Upper lobe of left lung (tissue), 4 donors: ENCODE results near the gene SORCS3.

Experiments used
- POLR2A ChIP-seq, 4 donors: fragments of 450-650 bp; IDR thresholded peaks; one replicate each; pipeline ENCODE4 v1.5.1; 2016 to 2017; ENCODE audit warnings: antibody characterized with exemption in 4 of 4, mild to moderate bottlenecking in 2 of 4
- POLR2AphosphoS5 ChIP-seq, 2 donors: sonication (generic); formaldehyde crosslinking; IDR thresholded peaks; one replicate each; pipeline ENCODE4 v1.5.1; 2017; ENCODE audit warnings: antibody characterized with exemption in 2 of 2
- TF ChIP-seq, protein P1 (sequence below), 6 experiments: fragments of 450-650 bp in 4 of 6; fragments of 200-600 bp in 2 of 6; sonication (generic) in 2 of 6; IDR thresholded peaks; one replicate each; pipeline ENCODE4 v1.5.1; 2016 to 2019; ENCODE audit warnings: antibody characterized with exemption in 6 of 6

DNA sequence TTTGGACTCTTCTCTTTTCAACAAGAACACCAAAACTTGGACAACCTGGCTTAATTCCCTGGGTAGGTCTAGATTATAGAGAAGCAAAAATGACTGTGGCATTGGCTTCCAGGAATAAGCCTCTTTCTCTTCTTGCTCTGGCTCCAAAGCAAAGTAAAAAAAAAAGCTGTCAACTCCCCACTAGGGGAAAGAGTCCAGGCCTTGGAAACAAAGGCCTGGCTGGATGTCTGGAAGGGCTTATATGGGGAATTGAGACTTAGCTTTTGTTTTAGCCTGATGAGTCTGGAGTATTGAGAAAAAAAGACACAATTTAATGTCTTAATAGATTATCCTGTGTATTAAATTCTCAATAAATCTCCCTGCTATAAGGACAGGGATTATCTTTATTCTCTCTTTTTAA is 300.6 kb downstream of the SORCS3 start:
- TF ChIP-seq, protein P1, sequence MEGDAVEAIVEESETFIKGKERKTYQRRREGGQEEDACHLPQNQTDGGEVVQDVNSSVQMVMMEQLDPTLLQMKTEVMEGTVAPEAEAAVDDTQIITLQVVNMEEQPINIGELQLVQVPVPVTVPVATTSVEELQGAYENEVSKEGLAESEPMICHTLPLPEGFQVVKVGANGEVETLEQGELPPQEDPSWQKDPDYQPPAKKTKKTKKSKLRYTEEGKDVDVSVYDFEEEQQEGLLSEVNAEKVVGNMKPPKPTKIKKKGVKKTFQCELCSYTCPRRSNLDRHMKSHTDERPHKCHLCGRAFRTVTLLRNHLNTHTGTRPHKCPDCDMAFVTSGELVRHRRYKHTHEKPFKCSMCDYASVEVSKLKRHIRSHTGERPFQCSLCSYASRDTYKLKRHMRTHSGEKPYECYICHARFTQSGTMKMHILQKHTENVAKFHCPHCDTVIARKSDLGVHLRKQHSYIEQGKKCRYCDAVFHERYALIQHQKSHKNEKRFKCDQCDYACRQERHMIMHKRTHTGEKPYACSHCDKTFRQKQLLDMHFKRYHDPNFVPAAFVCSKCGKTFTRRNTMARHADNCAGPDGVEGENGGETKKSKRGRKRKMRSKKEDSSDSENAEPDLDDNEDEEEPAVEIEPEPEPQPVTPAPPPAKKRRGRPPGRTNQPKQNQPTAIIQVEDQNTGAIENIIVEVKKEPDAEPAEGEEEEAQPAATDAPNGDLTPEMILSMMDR (IDR thresholded peaks at IDR 0.05) = no peak
- TF ChIP-seq POLR2A (IDR thresholded peaks at IDR 0.05) (no peak), POLR2AphosphoS5 (IDR thresholded peaks at IDR 0.05) (no peak)
